C4-2B (cell line): ENCODE results near the gene AKAP9.
"Not testable (repeated sequence)": the region's sequence is repeated elsewhere in the genome, so short reads cannot be mapped to it uniquely, and the experiment has no call there.

Experiments used
- H3K27ac ChIP-seq: fragments of 450-650 bp; 2 replicates; pipeline ENCODE4 v1.5.1; 2017
- ZFX ChIP-seq: fragments of 450-650 bp; IDR thresholded peaks from 2 replicates; pipeline ENCODE4 v1.6.1; 2017
- TF ChIP-seq, protein P1 (sequence below): fragments of 450-650 bp; conservative IDR thresholded peaks from 2 replicates; pipeline ENCODE4 v1.5.1; 2017; ENCODE audit warnings: mild to moderate bottlenecking

AKAP9 gene

DNA sequence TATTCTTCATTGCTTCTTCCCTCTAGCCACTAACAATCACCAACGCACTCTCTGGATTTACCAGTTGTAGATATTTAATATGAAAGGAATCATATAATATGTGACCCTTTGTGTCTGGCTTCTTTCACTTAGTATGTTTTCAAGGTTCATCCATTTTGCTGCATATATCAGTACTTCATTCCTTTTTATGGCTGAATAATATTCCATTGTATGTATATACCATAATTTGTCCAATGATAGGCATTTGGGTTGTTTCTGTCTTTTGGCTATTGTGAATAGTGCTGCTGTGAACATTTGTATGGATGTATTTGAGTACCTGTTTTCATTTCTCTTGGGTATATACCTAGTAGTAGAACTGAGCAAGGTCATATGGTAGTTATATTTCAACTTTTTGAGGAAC is 7.3 kb downstream of the AKAP9 start:
- H3K27ac ChIP-seq: no peak overlapping the region
- TF ChIP-seq, protein P1, sequence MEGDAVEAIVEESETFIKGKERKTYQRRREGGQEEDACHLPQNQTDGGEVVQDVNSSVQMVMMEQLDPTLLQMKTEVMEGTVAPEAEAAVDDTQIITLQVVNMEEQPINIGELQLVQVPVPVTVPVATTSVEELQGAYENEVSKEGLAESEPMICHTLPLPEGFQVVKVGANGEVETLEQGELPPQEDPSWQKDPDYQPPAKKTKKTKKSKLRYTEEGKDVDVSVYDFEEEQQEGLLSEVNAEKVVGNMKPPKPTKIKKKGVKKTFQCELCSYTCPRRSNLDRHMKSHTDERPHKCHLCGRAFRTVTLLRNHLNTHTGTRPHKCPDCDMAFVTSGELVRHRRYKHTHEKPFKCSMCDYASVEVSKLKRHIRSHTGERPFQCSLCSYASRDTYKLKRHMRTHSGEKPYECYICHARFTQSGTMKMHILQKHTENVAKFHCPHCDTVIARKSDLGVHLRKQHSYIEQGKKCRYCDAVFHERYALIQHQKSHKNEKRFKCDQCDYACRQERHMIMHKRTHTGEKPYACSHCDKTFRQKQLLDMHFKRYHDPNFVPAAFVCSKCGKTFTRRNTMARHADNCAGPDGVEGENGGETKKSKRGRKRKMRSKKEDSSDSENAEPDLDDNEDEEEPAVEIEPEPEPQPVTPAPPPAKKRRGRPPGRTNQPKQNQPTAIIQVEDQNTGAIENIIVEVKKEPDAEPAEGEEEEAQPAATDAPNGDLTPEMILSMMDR: no peak
- TF ChIP-seq ZFX: no peak

DNA sequence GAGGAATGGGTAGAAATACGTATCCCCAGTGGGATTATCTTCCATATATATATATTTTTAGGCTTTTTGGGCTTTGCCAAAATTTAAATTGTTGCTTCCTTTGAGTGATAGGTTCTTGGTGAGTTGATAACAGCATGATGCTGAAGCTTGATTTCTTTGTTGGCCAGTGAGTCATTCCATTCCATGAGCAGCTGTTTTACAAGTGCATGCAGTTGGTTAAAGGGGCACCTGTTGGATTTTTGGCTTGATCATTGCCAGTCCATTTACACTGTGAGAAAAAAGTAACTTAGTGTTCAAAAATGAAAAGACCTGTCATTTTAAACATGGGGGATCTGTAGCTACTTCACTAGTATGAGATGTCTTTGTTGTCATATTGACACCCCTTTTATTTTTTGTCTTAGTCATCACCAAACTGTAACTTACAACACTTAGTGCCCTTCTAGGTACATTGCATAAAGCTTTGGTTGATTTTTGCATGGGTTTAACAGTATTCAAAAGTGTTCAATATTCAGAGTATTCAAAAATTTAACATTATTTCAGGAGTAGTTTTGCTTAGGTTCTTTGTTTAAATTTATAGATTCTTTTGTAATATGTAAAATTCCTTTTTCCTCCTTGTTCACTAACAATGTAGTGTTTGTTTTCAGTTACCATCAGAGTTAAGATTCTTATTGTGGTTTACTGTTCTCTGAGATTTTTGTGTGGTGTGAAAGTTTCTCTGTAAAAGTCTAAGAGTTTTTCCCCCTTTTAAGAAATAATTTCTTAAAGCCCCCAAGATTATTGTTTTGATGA is 8.8 kb downstream of the AKAP9 start:
- TF ChIP-seq ZFX: no peak
- TF ChIP-seq, protein P1: no peak
- no peak overlapping the region for H3K27ac ChIP-seq

DNA sequence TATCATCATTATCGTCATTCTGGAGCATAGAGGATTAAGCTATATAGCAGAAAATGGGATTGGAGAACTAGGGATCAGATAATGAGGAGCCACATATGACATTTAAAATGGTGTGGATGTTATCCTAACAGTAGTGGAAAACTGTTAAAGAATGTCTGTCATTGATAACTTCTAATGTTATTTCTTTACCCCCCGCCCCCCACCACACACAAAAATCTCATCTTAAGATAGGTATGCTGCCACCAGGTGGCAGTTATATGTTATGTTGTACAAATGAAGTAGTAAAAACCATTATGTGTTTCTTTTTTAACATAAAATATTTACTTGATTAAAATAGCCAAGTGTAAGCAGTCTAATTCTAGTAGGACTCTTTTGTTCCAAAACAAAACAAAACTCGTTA is 13.0 kb downstream of the AKAP9 start:
- TF ChIP-seq, protein P1: peak; percentile 58
- no peak for TF ChIP-seq ZFX
- no peak overlapping the region for H3K27ac ChIP-seq

DNA sequence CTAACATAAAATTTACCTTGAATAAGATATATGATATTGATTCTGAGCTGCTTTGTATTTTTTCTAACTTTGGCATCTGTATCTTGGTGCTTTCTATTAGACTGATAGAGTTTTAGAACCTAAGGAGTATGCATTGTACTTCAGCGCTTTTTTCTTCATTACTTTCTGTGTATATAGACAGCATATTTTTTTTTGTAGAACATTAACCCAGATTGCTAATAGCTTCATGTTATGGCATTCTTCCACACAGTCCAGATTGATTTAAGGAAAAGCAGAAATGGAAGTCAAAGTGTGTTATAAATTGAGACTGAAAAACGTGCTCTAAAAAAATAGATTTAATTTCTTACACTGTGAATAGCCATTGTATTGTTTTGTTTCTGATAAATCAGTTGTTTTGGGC is 15.8 kb downstream of the AKAP9 start:
- H3K27ac ChIP-seq: not testable (repeated sequence)

DNA sequence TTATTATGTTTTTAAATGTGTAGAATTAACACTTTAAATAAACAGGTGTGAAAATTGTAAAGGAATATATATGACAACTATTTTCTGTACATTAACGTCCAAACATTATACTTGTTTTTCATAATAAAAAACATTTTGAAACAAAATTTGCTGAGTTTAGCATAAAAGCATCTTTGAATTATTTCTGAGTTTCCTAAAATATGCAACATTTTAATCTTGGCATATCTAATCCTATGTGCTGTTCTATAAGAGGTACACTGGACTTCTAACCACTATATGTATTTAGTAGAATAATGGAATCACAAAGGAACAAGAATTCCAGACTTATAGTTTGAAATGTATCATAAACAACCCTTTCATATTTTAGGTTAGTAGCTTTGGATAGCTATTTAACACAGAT is 16.6 kb downstream of the AKAP9 start:
- TF ChIP-seq ZFX: no peak
- no peak overlapping the region for H3K27ac ChIP-seq

DNA sequence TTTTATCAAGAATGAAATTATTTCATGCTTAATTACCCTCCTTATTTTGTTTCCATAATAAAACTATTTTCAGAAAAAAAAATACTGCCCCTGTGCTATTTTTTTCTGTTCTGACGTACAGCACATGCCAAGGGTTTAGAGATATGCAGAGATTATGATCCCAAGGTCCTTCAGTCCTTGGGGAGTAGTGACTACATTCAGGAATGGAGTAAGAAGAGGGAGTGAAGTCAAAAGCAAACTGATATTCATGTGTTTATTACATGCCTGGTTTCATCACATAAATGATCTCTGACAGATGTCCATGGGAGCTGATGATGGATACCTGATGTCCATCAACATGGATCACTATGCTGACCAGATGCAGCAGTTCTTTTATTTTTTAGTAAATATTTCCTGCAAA is 17.2 kb downstream of the AKAP9 start:
- no peak overlapping the region for H3K27ac ChIP-seq
- TF ChIP-seq ZFX: no peak
- TF ChIP-seq, protein P1: no peak

DNA sequence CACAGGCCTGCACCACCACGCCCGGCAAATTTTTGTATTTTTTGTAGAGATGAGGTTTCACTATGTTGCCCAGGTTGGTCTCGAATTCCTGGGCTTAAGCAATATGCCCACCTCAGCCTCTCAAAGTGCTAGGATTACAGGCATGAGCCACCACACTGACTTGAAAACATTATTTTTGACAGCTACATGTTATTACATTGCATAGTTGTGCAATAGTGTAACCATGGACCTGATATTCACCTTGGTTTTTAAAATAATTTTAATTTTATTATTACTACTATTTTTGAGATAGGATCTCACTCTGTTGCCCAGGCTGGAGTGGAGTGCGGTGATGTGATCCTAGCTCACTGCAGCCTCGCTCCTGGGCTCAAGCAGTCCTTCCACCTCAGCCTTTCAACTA is 18.4 kb downstream of the AKAP9 start:
- no peak overlapping the region for H3K27ac ChIP-seq
- no peak for TF ChIP-seq ZFX
- TF ChIP-seq, protein P1: no peak

DNA sequence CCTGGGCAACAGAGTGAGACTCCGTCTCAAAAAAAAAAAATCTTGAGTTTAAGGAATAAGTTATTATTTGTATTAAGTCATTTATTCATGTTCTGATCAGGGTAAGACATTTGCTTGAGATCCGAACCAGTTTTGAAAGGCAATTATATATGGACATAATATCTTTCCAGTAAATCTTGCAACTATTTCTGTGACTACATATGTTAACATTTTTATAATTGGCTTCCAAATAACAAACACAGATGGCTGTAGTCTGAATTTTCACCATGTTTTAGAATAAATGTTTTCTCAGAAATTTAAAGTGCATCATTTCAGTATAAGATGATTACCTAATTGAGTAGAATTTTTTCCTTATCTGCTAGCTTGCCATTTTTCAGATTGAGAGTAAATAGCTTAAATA is 21.2 kb downstream of the AKAP9 start:
- no peak for TF ChIP-seq ZFX
- TF ChIP-seq, protein P1: no peak
- H3K27ac ChIP-seq: no peak overlapping the region
